Left lobe of liver (tissue), 2 donors: ENCODE measurements around the gene LCN12. TPM values are rescaled to one million over a fixed set of nuclear protein-coding genes. Genes with fewer than 3 reads are reported as not detected.
A peak's percentile ranks its signal among the peaks of the same experiment; 100 is the strongest.

Experiments
- ATAC-seq: fragments of 200-7000 bp; cut with Tn5 transposase; one replicate; pipeline ENCODE4 v1.9.1; 2020; ENCODE audit warnings: mild to moderate bottlenecking, moderate library complexity
- DNase-seq: peaks from one replicate; pipeline ENCODE4 v3.0.0-alpha.2; 2020; ENCODE audit warnings: low spot score
- total RNA-seq: library from RNA; stranded (reverse); gene quantifications from one replicate; pipeline ENCODE4 v1.2.1, GENCODE V29; 2021
- donor health status: DM: no; HTN: no; CAD: no; lungs with moderate emphysema.
- donor health status: DM: no; HTN: yes; CAD: no.

The LCN12 gene
- total RNA-seq, 1 donor from 2014 or later = 30.3 TPM

GRCh38 chr9:136971746-136972145 is 19.7 kb downstream of the LCN12 start:
- ATAC-seq = no peak
- no peak for DNase-seq

- no peak for DNase-seq
These were observed 20.3 kb downstream of the LCN12 start for GRCh38 chr9:136972335-136972734.

GRCh38 chr9:136972743-136973142 is 20.7 kb downstream of the LCN12 start:
- DNase-seq = no peak
- no peak for ATAC-seq

More at GRCh38 chr9:136972335-136972734, 20.3 kb downstream of the LCN12 start:
- no peak for ATAC-seq

- no peak for ATAC-seq
- DNase-seq = no peak
These were observed 21.8 kb downstream of the LCN12 start for GRCh38 chr9:136973618-136974617.

DNA sequence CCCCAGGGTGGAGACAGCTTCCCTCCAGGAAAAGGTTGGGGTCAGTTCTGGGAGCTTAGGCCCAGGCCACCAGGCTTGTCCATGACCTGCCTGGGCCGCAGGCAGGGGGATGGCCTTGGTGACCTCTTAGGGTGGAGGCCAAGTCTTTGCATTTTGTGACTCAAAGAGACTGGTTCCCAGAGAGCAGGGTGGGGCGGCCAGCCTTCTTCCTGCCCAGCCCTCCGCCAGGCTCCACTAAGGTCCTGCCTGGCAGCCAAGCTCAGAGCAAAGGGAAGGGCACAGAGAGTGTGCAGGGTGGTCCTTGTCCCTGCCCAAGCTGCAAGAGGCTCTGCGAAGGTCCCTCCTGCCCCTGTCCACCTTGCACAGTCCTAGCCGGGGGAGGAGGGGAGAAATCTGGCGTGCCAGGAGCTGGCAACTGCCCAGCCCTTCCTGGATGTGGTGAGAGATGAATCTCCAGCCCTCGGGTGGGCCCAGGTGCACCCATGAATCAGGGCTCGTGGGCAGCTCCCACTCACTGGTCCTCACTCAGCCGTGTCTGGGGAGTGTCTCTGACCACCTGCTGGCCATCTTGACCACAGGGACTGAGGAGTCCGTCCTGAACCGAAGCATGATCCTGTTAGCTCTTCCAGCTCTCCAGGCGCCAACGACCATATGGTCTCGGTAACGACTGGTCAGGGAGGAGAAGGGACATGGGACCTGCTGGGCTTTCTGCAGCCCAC is 22.9 kb downstream of the LCN12 start:
- DNase-seq (no peak), ATAC-seq (no peak)

DNA sequence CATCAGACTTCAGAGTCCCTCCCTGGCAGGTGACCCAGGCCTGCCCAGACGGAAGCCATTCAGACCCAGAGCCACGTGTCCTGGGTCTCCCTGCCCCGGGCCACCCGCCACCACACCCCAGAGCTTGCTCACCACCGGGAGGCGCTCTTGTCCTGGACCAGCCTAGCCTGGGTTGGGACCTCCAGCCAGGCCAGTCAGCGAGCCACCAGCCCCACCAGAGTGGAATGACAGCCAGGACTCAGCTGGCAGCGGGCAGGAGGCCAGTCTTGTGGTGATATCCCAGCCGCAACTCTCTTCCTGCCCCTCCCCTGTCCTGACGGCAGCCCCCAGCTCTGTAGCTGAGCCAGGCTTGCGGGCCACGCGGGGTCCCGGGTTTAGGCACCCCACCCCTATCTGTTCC is 23.6 kb downstream of the LCN12 start:
- ATAC-seq = no peak
- no peak for DNase-seq

- ATAC-seq (no peak), DNase-seq (no peak)
These were observed 25.1 kb downstream of the LCN12 start, which contains the start of gene PTGDS for GRCh38 chr9:136977223-136977622. Gene PTGDS (plus strand): TSS chr9:136977504. CDS start chr9:136977579, 75 bp downstream.

GRCh38 chr9:136977649-136978072 is 25.6 kb downstream of the LCN12 start:
- ATAC-seq = no peak
- no peak for DNase-seq

- DNase-seq (no peak), ATAC-seq (peak; percentile 56)
These were observed 26.2 kb downstream of the LCN12 start for GRCh38 chr9:136978073-136978864.

- ATAC-seq = no peak
These were observed 26.9 kb downstream of the LCN12 start for GRCh38 chr9:136978865-136979544.

GRCh38 chr9:136979769-136980587 is 27.9 kb downstream of the LCN12 start:
- ATAC-seq = no peak
- no peak for DNase-seq

More at GRCh38 chr9:136978865-136979544, 26.9 kb downstream of the LCN12 start:
- no peak for DNase-seq

GRCh38 chr9:136980669-136981478 is 28.8 kb downstream of the LCN12 start:
- ATAC-seq (no peak), DNase-seq (no peak)

DNA sequence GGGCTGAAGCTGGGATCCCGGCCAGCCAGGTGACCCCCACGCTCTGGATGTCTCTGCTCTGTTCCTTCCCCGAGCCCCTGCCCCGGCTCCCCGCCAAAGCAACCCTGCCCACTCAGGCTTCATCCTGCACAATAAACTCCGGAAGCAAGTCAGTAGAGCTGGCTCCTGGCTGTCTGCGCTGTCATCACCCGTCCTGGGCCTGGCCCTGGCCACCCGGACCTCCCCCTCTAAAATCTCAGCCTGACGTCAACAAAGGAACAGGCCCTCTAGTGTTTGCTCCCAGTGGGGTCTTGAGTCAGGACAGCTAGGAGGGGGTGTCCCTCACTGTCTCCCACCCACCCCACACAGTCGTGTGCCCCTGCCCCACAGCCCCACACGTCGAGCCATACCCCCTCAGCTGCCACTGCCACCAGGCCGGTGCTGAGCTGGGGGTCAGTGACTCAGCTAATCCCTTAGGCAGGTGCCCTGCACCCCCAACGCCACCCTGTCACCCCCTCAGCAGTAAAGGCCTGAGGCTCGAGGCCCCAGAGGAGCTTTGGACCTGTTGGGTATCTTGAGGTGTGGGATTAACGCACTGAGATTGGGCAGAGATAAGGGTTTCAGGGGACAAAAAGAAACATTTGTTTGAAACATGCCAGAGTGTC is 29.6 kb downstream of the LCN12 start:
- DNase-seq = no peak
- ATAC-seq = peak; percentile 21

GRCh38 chr9:136982232-136983051 is 30.4 kb downstream of the LCN12 start, which contains the start of gene LCNL1:
Gene LCNL1 (plus strand): TSS chr9:136982993. CDS start chr9:136983587, 594 bp downstream.
- DNase-seq (no peak), ATAC-seq (no peak)

DNA sequence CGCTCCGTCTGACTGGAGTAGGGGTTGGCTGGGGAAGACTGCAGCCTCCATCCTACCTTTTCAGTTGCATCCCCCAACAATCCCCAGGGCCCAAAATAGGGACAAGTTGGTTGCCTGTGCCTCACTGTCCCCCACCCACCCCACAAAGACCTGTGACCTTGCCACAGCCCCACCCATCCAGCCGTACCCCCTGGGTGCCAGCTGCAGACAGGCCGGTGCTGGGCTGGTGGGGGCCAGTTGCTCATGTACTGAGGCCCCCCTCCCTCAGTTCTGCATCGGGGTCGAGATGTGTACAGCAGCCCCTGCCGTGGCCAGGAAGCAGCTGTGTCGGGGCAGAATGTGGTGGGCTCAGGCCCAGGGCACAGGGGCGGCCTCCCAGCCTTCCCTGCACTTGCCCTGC is 31.1 kb downstream of the LCN12 start:
- ATAC-seq = no peak
- no peak for DNase-seq

- DNase-seq = no peak
- ATAC-seq = no peak
These were observed 31.7 kb downstream of the LCN12 start for GRCh38 chr9:136983656-136984314.
